Osteoblast (primary cell): Measurements from ENCODE around the gene CPNE7. TPM values are rescaled to one million over a fixed set of nuclear protein-coding genes. Genes with fewer than 3 reads are reported as not detected.

ENCODE experiments used
- DNase-seq: peaks from one replicate; pipeline ENCODE4 v3.0.0; 2011; ENCODE audit warnings: low spot score, mixed read lengths; ENCODE audit not compliant: insufficient read length; ENCODE audit errors: missing footprints
- H2AFZ ChIP-seq: 2 replicates; pipeline ENCODE4 v1.6.0; 2011; ENCODE audit warnings: mild to moderate bottlenecking, low read length
- H3K27ac ChIP-seq: 2 replicates; pipeline ENCODE4 v1.5.1; 2011; ENCODE audit warnings: mild to moderate bottlenecking, low read depth, low read length, moderate library complexity
- H3K27me3 ChIP-seq: 2 replicates; pipeline ENCODE4 v1.6.0; 2012; ENCODE audit warnings: mild to moderate bottlenecking, control low read depth, inconsistent platforms, low read length, moderate library complexity; ENCODE audit not compliant: insufficient read depth
- H3K36me3 ChIP-seq: 2 replicates; pipeline ENCODE4 v1.5.1; 2011; ENCODE audit warnings: mild to moderate bottlenecking, low read length, control low read depth, moderate library complexity; ENCODE audit not compliant: insufficient read depth
- H3K4me1 ChIP-seq: 2 replicates; pipeline ENCODE4 v1.5.1; 2011; ENCODE audit warnings: mild to moderate bottlenecking, low read length, control low read depth, moderate library complexity; ENCODE audit not compliant: insufficient read depth
- H3K4me2 ChIP-seq: 2 replicates; pipeline ENCODE4 v1.6.0; 2011; ENCODE audit warnings: mild to moderate bottlenecking, low read length; ENCODE audit not compliant: insufficient read depth
- H3K4me3 ChIP-seq: fragments of 200-600 bp; sonication (generic); 3 replicates; pipeline ENCODE4 v1.5.1; 2012; ENCODE audit warnings: mild to moderate bottlenecking, low read length, inconsistent platforms; ENCODE audit not compliant: insufficient read depth
- H3K79me2 ChIP-seq: 2 replicates; pipeline ENCODE4 v1.6.0; 2012; ENCODE audit warnings: mild to moderate bottlenecking, low read length, control low read depth, inconsistent platforms; ENCODE audit not compliant: insufficient read depth
- H3K9me3 ChIP-seq: 2 replicates; pipeline ENCODE4 v1.5.1; 2011; ENCODE audit warnings: low read depth, low read length, control low read depth
- H4K20me1 ChIP-seq: 2 replicates; pipeline ENCODE4 v1.6.0; 2012; ENCODE audit warnings: mild to moderate bottlenecking, low read length, control low read depth; ENCODE audit not compliant: insufficient read depth
- CTCF ChIP-seq: IDR thresholded peaks from 2 replicates; pipeline ENCODE4 v1.5.1; 2011; ENCODE audit warnings: mild to moderate bottlenecking, low read depth, low read length, moderate library complexity; ENCODE audit errors: extremely low read depth
- small RNA-seq: library from RNA; depleted of rRNA; stranded (forward); fragments of <200 nt; gene quantifications from one replicate; pipeline ENCODE3, GENCODE V24; 2012
- total RNA-seq: library from RNA; depleted of rRNA; stranded (reverse); fragments of >200 nt; gene quantifications from 2 replicates; pipeline ENCODE4 v1.2.3, GENCODE V29; 2012

The CPNE7 gene
- total RNA-seq, 1 donor = 7.2 TPM

- peaks cover 7% of the 10 kb centered on the region for H3K4me1 ChIP-seq
- no peak for TF ChIP-seq CTCF
- peaks cover 7% of the 10 kb centered on the region for H4K20me1 ChIP-seq
- peaks cover 22% of the 10 kb centered on the region for H3K36me3 ChIP-seq
- no peak overlapping the region for H3K4me3 ChIP-seq
- H2AFZ ChIP-seq = no peak overlapping the region
- no peak overlapping the region for H3K4me2 ChIP-seq
- H3K27ac ChIP-seq = no peak overlapping the region
- H3K9me3 ChIP-seq = no peaks in the 10 kb centered on the region
- H3K79me2 ChIP-seq = peaks cover 10% of the 10 kb centered on the region
- peak; percentile 75 for DNase-seq
- H3K27me3 ChIP-seq = no peaks in the 10 kb centered on the region
Observed at GRCh38 chr16:89643769-89644300, 68.3 kb downstream of the CPNE7 start.

GRCh38 chr16:89645122-89645521, 69.6 kb downstream of the CPNE7 start:
- H3K36me3 ChIP-seq = peaks cover 22% of the 10 kb centered on the region
- peaks cover 7% of the 10 kb centered on the region for H4K20me1 ChIP-seq
- H3K79me2 ChIP-seq = peaks cover 10% of the 10 kb centered on the region
- no peak overlapping the region for H3K4me3 ChIP-seq
- no peak for TF ChIP-seq CTCF
- no peak overlapping the region for H3K27ac ChIP-seq
- H3K4me1 ChIP-seq = peaks cover 7% of the 10 kb centered on the region
- no peak overlapping the region for H2AFZ ChIP-seq
- H3K27me3 ChIP-seq = no peaks in the 10 kb centered on the region
- H3K4me2 ChIP-seq = no peak overlapping the region
- DNase-seq = peak; percentile 61
- H3K9me3 ChIP-seq = no peaks in the 10 kb centered on the region

DNA sequence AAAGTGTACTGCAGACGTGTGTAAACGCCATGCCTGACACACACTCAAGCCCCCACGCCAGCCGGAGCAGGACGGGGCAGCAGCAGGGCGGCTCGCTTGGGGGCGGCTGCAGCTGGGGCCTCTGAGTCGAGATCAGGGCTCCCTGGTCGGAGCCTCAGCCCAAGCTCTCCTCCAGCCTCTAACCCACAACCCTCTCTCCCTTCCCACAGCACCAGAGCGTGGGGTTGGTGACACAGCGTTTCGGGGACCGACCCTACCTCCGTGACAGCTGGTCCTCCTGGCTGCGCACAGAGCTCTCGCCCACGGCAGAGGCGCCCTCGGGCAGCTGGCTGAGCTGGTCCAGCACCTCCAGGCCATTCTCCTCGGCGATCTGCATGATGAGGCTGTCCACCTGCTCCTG, 70.7 kb downstream of the CPNE7 start:
- Histone ChIP-seq H2AFZ (no peak overlapping the region), H3K4me2 (no peak overlapping the region), H3K27ac (no peak overlapping the region), H3K9me3 (no peaks in the 10 kb centered on the region), H3K79me2 (peaks cover 11% of the 10 kb centered on the region), H3K4me1 (no peaks in the 10 kb centered on the region), H4K20me1 (peaks cover 12% of the 10 kb centered on the region), H3K36me3 (peaks cover 25% of the 10 kb centered on the region), H3K4me3 (no peak overlapping the region), H3K27me3 (no peaks in the 10 kb centered on the region)
- TF ChIP-seq CTCF = no peak
- DNase-seq = peak; percentile 62

Small RNA genes lying within 50 kb of the gene (small RNA-seq; reads per million reads assigned to genes)
- not detected for gene SNORD68

Other genes starting within 250 kb of the CPNE7 start
- 78.4 and 97.4 TPM in 2 replicates for gene ANKRD11, start 85.2 kb upstream of the CPNE7 start, total RNA-seq
- 76.3 and 85.8 TPM in 2 replicates for gene SPG7, start 67.4 kb upstream of the CPNE7 start, total RNA-seq
- 2,112 and 2,440 TPM in 2 replicates for gene RPL13, start 15.1 kb upstream of the CPNE7 start, total RNA-seq
- gene DPEP1, start 37.9 kb downstream of the CPNE7 start, total RNA-seq = 0.29 and 0.36 TPM in 2 replicates
- gene CHMP1A, start 82.0 kb downstream of the CPNE7 start, total RNA-seq = 101 and 110 TPM in 2 replicates
- 3.2 and 3.3 TPM in 2 replicates for gene SPATA33, start 82.1 kb downstream of the CPNE7 start, total RNA-seq
- gene CDK10, start 110.9 kb downstream of the CPNE7 start, total RNA-seq = 24.8 and 37.6 TPM in 2 replicates
- gene SPATA2L, start 125.9 kb downstream of the CPNE7 start, total RNA-seq = 12.1 and 14.8 TPM in 2 replicates
- gene VPS9D1, start 145.1 kb downstream of the CPNE7 start, total RNA-seq = 13.3 and 14.5 TPM in 2 replicates
- gene ZNF276, start 145.8 kb downstream of the CPNE7 start, total RNA-seq = 11.5 and 12.3 TPM in 2 replicates
- gene FANCA, start 240.9 kb downstream of the CPNE7 start, total RNA-seq = 4.0 and 8.3 TPM in 2 replicates